Activated T-helper 1 cell treated with anti-CD3 and anti-CD28 coated beads, Interleukin-12 subunit alpha, Interleukin-12 subunit beta, Interleukin-2, Interleukin-4 antibody, amounts not matched to agents 30 ng/mL and 10 ng/mL and 1 ng/mL, durations not matched to agents 14 hours and 24 hours and 36 hours (primary cell): ENCODE results near the gene PDGFC. TPM values are rescaled to one million over a fixed set of nuclear protein-coding genes. Genes with fewer than 3 reads are reported as not detected.

Experiments
- DNase-seq: peaks from one replicate; pipeline ENCODE4 v3.0.0; 2021; ENCODE audit warnings: low spot score
- H3K27ac Mint-ChIP-seq: one replicate; pipeline ENCODE4 v1.8.0; 2021; ENCODE audit warnings: mild to moderate bottlenecking, mixed read lengths
- H3K27me3 Mint-ChIP-seq: one replicate; pipeline ENCODE4 v1.8.0; 2022; ENCODE audit warnings: mild to moderate bottlenecking, moderate library complexity, mixed read lengths; ENCODE audit not compliant: insufficient read depth
- H3K36me3 Mint-ChIP-seq: one replicate; pipeline ENCODE4 v1.8.0; 2021; ENCODE audit warnings: low read depth, mixed read lengths
- H3K4me1 Mint-ChIP-seq: one replicate; pipeline ENCODE4 v1.8.0; 2021; ENCODE audit warnings: low read depth, mixed read lengths
- H3K4me3 Mint-ChIP-seq: one replicate; pipeline ENCODE4 v1.8.0; 2021; ENCODE audit warnings: mild to moderate bottlenecking, moderate library complexity, mixed read lengths
- H3K9me3 Mint-ChIP-seq: one replicate; pipeline ENCODE4 v1.8.0; 2021; ENCODE audit warnings: mixed read lengths
- intact Hi-C: fragments of 100-400 bp; cut with micrococcal nuclease; formaldehyde crosslinking; loops from one replicate; pipeline ENCODE4 v1.15.1; 2024
- total RNA-seq: library from RNA; stranded (reverse); gene quantifications from 2 replicates; pipeline ENCODE4 v1.2.3, GENCODE V29; 2022

The PDGFC gene
- not detected in 2 replicates for total RNA-seq

- H3K4me1 Mint-ChIP-seq: peaks cover 7% of the 10 kb centered on the region
- intact Hi-C loops: no loop called here
- no peaks in the 10 kb centered on the region for H3K9me3 Mint-ChIP-seq
- peaks cover 3% of the 10 kb centered on the region for H3K36me3 Mint-ChIP-seq
- DNase-seq: no peak
- peak within 1 kb of the TSS; percentile 60 for H3K4me3 Mint-ChIP-seq
- H3K27me3 Mint-ChIP-seq: peaks cover 43% of the 10 kb centered on the region
- H3K27ac Mint-ChIP-seq: no peak within 1 kb of the TSS
Measured at GRCh38 chr4:156971676-156972378, at the start of gene PDGFC. Gene PDGFC, minus strand, starts transcription at chr4:156971799. Its CDS starts 896 bp downstream, at chr4:156970903.

- Mint-ChIP-seq H3K4me1 (no peaks in the 10 kb centered on the region), H3K27ac (no peak overlapping the region), H3K27me3 (no peaks in the 10 kb centered on the region), H3K36me3 (no peaks in the 10 kb centered on the region), H3K9me3 (no peaks in the 10 kb centered on the region), H3K4me3 (no peak overlapping the region)
- intact Hi-C loops: no loop called here
- no peak for DNase-seq
Measured at GRCh38 chr4:157020882-157021281, 49.3 kb upstream of the PDGFC start.

- intact Hi-C loops: no loop called here
- no peak overlapping the region for H3K4me3 Mint-ChIP-seq
- H3K27me3 Mint-ChIP-seq: no peaks in the 10 kb centered on the region
- no peak for DNase-seq
- H3K4me1 Mint-ChIP-seq: no peaks in the 10 kb centered on the region
- H3K36me3 Mint-ChIP-seq: no peaks in the 10 kb centered on the region
- no peaks in the 10 kb centered on the region for H3K9me3 Mint-ChIP-seq
- no peak overlapping the region for H3K27ac Mint-ChIP-seq
Measured at GRCh38 chr4:157018920-157019490, 47.4 kb upstream of the PDGFC start.

- intact Hi-C loops: no loop called here
- no peaks in the 10 kb centered on the region for H3K9me3 Mint-ChIP-seq
- no peak overlapping the region for H3K27ac Mint-ChIP-seq
- no peaks in the 10 kb centered on the region for H3K27me3 Mint-ChIP-seq
- no peak for DNase-seq
- no peaks in the 10 kb centered on the region for H3K36me3 Mint-ChIP-seq
- H3K4me3 Mint-ChIP-seq: no peak overlapping the region
- H3K4me1 Mint-ChIP-seq: no peaks in the 10 kb centered on the region
Measured at GRCh38 chr4:157014621-157015591, 43.3 kb upstream of the PDGFC start.

GRCh38 chr4:157013656-157014055 is 42.1 kb upstream of the PDGFC start:
- DNase-seq: no peak
- H3K9me3 Mint-ChIP-seq: no peaks in the 10 kb centered on the region
- no peaks in the 10 kb centered on the region for H3K36me3 Mint-ChIP-seq
- no peak overlapping the region for H3K4me3 Mint-ChIP-seq
- no peaks in the 10 kb centered on the region for H3K27me3 Mint-ChIP-seq
- no peak overlapping the region for H3K27ac Mint-ChIP-seq
- intact Hi-C loops: no loop called here
- H3K4me1 Mint-ChIP-seq: no peaks in the 10 kb centered on the region

- Mint-ChIP-seq H3K27me3 (no peaks in the 10 kb centered on the region), H3K36me3 (no peaks in the 10 kb centered on the region), H3K27ac (no peak overlapping the region), H3K4me3 (no peak overlapping the region), H3K9me3 (no peaks in the 10 kb centered on the region), H3K4me1 (no peaks in the 10 kb centered on the region)
- no peak for DNase-seq
- intact Hi-C loops: no loop called here
Measured at GRCh38 chr4:157012781-157013180, 41.2 kb upstream of the PDGFC start.

GRCh38 chr4:157012296-157012695 is 40.7 kb upstream of the PDGFC start:
- Mint-ChIP-seq H3K4me1 (no peaks in the 10 kb centered on the region), H3K9me3 (no peaks in the 10 kb centered on the region), H3K4me3 (no peak overlapping the region), H3K36me3 (no peaks in the 10 kb centered on the region), H3K27ac (no peak overlapping the region), H3K27me3 (no peaks in the 10 kb centered on the region)
- intact Hi-C loops: no loop called here
- no peak for DNase-seq

- no peaks in the 10 kb centered on the region for H3K27me3 Mint-ChIP-seq
- H3K27ac Mint-ChIP-seq: no peak overlapping the region
- intact Hi-C loops: no loop called here
- H3K4me3 Mint-ChIP-seq: no peak overlapping the region
- H3K9me3 Mint-ChIP-seq: no peaks in the 10 kb centered on the region
- no peak for DNase-seq
- no peaks in the 10 kb centered on the region for H3K36me3 Mint-ChIP-seq
- H3K4me1 Mint-ChIP-seq: no peaks in the 10 kb centered on the region
Measured at GRCh38 chr4:157010630-157011029, 39.0 kb upstream of the PDGFC start.

- H3K4me3 Mint-ChIP-seq: no peak overlapping the region
- intact Hi-C loops: no loop called here
Measured at GRCh38 chr4:157005831-157006230, 34.2 kb upstream of the PDGFC start.

GRCh38 chr4:157005193-157005592 is 33.6 kb upstream of the PDGFC start:
- intact Hi-C loops: no loop called here
- Mint-ChIP-seq H3K36me3 (no peaks in the 10 kb centered on the region), H3K4me1 (no peaks in the 10 kb centered on the region), H3K27ac (no peak overlapping the region), H3K4me3 (no peak overlapping the region), H3K27me3 (no peaks in the 10 kb centered on the region), H3K9me3 (no peaks in the 10 kb centered on the region)
- DNase-seq: no peak

More at GRCh38 chr4:157005831-157006230, 34.2 kb upstream of the PDGFC start:
- no peak for DNase-seq
- Mint-ChIP-seq H3K4me1 (no peaks in the 10 kb centered on the region), H3K9me3 (no peaks in the 10 kb centered on the region), H3K36me3 (no peaks in the 10 kb centered on the region), H3K27ac (no peak overlapping the region), H3K27me3 (no peaks in the 10 kb centered on the region)

GRCh38 chr4:157004279-157005161 is 32.9 kb upstream of the PDGFC start:
- Mint-ChIP-seq H3K4me1 (no peaks in the 10 kb centered on the region), H3K9me3 (no peaks in the 10 kb centered on the region), H3K36me3 (no peaks in the 10 kb centered on the region), H3K4me3 (no peak overlapping the region), H3K27ac (no peak overlapping the region), H3K27me3 (no peaks in the 10 kb centered on the region)
- no peak for DNase-seq
- intact Hi-C loops: no loop called here

- intact Hi-C loops: no loop called here
- H3K9me3 Mint-ChIP-seq: no peaks in the 10 kb centered on the region
- no peak overlapping the region for H3K27ac Mint-ChIP-seq
- H3K36me3 Mint-ChIP-seq: no peaks in the 10 kb centered on the region
- no peaks in the 10 kb centered on the region for H3K4me1 Mint-ChIP-seq
- H3K4me3 Mint-ChIP-seq: no peak overlapping the region
- DNase-seq: no peak
- H3K27me3 Mint-ChIP-seq: no peaks in the 10 kb centered on the region
Measured at GRCh38 chr4:156999175-156999517, 27.5 kb upstream of the PDGFC start.
